HG03159 (cell line): ENCODE results near the gene ZNF408.
"Not testable (repeated sequence)": the region's sequence is repeated elsewhere in the genome, so short reads cannot be mapped to it uniquely, and the experiment has no call there.

Source experiments
- ATAC-seq: cut with Tn5 transposase; IDR thresholded peaks from one replicate; pipeline ENCODE4 v1.9.1; 2021; ENCODE audit warnings: mild to moderate bottlenecking, moderate library complexity; ENCODE audit not compliant: unreplicated experiment

Gene ZNF408

GRCh38 chr11:46700241-46701077 lies at the start of gene ZNF408, which contains the start of gene ARHGAP1:
TSS of gene ZNF408 (plus strand) at chr11:46701031. CDS start at chr11:46701048, 17 bp downstream.
TSS of gene ARHGAP1 (minus strand) at chr11:46700619. CDS start at chr11:46696107, 4,512 bp downstream.
- peak; percentile 90 for ATAC-seq

GRCh38 chr11:46655631-46656030 lies 45.2 kb upstream of the ZNF408 start:
- ATAC-seq, result no peak

- ATAC-seq, result no peak
These were observed 43.6 kb upstream of the ZNF408 start for GRCh38 chr11:46657186-46657585.

GRCh38 chr11:46658259-46658658 lies 42.6 kb upstream of the ZNF408 start:
- no peak for ATAC-seq

- no peak for ATAC-seq
These were observed 40.9 kb upstream of the ZNF408 start for GRCh38 chr11:46659908-46660307.

- ATAC-seq, result no peak
These were observed 39.0 kb upstream of the ZNF408 start for GRCh38 chr11:46661836-46662235.

- no peak for ATAC-seq
These were observed 38.5 kb upstream of the ZNF408 start for GRCh38 chr11:46662366-46662765.

- no peak for ATAC-seq
These were observed 37.4 kb upstream of the ZNF408 start for GRCh38 chr11:46663277-46663940.

- ATAC-seq, result no peak
These were observed 36.2 kb upstream of the ZNF408 start for GRCh38 chr11:46664612-46665011.

GRCh38 chr11:46665356-46665755 lies 35.5 kb upstream of the ZNF408 start:
- no peak for ATAC-seq

- no peak for ATAC-seq
These were observed 34.3 kb upstream of the ZNF408 start for GRCh38 chr11:46666516-46666915.

GRCh38 chr11:46667043-46667481 lies 33.8 kb upstream of the ZNF408 start:
- no peak for ATAC-seq

- no peak for ATAC-seq
These were observed 32.2 kb upstream of the ZNF408 start for GRCh38 chr11:46668480-46669085.

- ATAC-seq, result no peak
These were observed 31.1 kb upstream of the ZNF408 start for GRCh38 chr11:46669711-46670139.

GRCh38 chr11:46670521-46670920 lies 30.3 kb upstream of the ZNF408 start:
- not testable (repeated sequence) for ATAC-seq

- ATAC-seq, result no peak
These were observed 28.9 kb upstream of the ZNF408 start for GRCh38 chr11:46671958-46672315.

- ATAC-seq, result no peak
These were observed 28.4 kb upstream of the ZNF408 start for GRCh38 chr11:46672381-46672839.

GRCh38 chr11:46673713-46674462 lies 26.9 kb upstream of the ZNF408 start:
- ATAC-seq, result no peak

- no peak for ATAC-seq
These were observed 26.2 kb upstream of the ZNF408 start for GRCh38 chr11:46674463-46675287.

- ATAC-seq, result no peak
These were observed 25.5 kb upstream of the ZNF408 start for GRCh38 chr11:46675288-46675851.
